Nephron (organoid): Measurements from ENCODE around the gene RIMBP2.

Experiments
- H3K27ac Mint-ChIP-seq, 3 experiments: 2 replicates each; pipeline ENCODE4 v1.8.0; 2020; ENCODE audit warnings: mixed read lengths in 3 of 3, mild to moderate bottlenecking in 2 of 3, moderate library complexity in 1 of 3
- H3K27me3 Mint-ChIP-seq: 2 replicates; pipeline ENCODE4 v1.8.0; 2021; ENCODE audit warnings: low read depth, mild to moderate bottlenecking, moderate library complexity, mixed read lengths
- H3K36me3 Mint-ChIP-seq: 2 replicates; pipeline ENCODE4 v1.8.0; 2020; ENCODE audit warnings: low read depth, mixed read lengths
- H3K4me1 Mint-ChIP-seq: 2 replicates; pipeline ENCODE4 v1.8.0; 2020; ENCODE audit warnings: mixed read lengths
- H3K4me3 Mint-ChIP-seq, 3 experiments: 2 replicates each; pipeline ENCODE4 v1.8.0; 2020; ENCODE audit warnings: mild to moderate bottlenecking in 3 of 3, mixed read lengths in 3 of 3, moderate library complexity in 2 of 3
- H3K9me3 Mint-ChIP-seq: 2 replicates; pipeline ENCODE4 v1.8.0; 2020; ENCODE audit warnings: mixed read lengths
- TF ChIP-seq, protein P1 (sequence below), 3 experiments: fragments of 200-600 bp; sonication (generic); IDR thresholded peaks; one replicate each; pipeline ENCODE4 v1.5.0; 2021; ENCODE audit warnings: antibody characterized with exemption in 3 of 3; ENCODE audit not compliant: unreplicated experiment in 3 of 3

The RIMBP2 gene

DNA sequence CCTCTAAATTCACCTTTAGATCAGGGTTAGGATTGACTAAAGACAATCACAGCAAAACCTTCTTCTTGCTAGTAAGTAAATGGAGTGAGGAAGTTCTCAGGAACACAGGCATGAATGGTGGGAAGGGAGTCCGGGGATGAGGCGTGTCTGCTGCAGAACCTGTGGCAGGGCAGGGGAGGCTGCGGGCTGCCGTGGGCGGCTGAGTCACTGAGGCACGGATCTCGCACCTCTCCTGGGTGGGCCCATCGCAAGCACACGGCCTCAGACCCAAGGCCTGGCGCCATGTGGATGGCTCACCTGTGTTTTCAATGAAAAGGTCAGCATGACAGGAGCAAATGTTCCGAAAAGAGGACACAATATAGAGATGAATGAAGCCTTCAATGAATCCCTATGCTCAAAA, 293.0 kb downstream of the RIMBP2 start:
- Mint-ChIP-seq H3K27me3 (peaks cover 9% of the 10 kb centered on the region), H3K9me3 (no peaks in the 10 kb centered on the region), H3K4me3 (no peak overlapping the region), H3K4me1 (peaks cover 3% of the 10 kb centered on the region), H3K36me3 (no peaks in the 10 kb centered on the region), H3K27ac (no peak overlapping the region)
- TF ChIP-seq, protein P1, sequence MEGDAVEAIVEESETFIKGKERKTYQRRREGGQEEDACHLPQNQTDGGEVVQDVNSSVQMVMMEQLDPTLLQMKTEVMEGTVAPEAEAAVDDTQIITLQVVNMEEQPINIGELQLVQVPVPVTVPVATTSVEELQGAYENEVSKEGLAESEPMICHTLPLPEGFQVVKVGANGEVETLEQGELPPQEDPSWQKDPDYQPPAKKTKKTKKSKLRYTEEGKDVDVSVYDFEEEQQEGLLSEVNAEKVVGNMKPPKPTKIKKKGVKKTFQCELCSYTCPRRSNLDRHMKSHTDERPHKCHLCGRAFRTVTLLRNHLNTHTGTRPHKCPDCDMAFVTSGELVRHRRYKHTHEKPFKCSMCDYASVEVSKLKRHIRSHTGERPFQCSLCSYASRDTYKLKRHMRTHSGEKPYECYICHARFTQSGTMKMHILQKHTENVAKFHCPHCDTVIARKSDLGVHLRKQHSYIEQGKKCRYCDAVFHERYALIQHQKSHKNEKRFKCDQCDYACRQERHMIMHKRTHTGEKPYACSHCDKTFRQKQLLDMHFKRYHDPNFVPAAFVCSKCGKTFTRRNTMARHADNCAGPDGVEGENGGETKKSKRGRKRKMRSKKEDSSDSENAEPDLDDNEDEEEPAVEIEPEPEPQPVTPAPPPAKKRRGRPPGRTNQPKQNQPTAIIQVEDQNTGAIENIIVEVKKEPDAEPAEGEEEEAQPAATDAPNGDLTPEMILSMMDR (IDR thresholded peaks at IDR 0.05; ENCODE audit: unreplicated experiment in 3 of 3), result no peak

DNA sequence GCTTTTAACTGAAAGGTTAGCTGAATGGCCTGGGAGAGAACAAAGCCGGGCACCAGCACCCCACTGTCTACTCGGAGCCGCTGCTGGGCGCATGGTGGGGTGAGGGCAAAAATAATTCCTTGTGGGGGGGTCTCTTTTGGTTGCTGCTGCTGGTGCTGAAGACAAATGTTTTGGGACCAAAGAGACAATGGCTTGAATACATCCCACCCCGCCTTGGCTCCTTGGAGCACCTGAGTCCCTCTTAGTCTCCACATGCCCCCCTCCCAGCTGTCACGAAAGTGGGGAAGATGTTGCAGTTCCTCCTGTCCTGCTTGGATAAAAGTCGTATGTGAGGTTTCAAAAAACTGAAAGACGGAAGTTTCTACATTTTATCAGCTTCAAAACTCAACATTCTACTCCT, 293.4 kb downstream of the RIMBP2 start:
- no peak overlapping the region for H3K4me3 Mint-ChIP-seq
- H3K36me3 Mint-ChIP-seq, result no peaks in the 10 kb centered on the region
- no peaks in the 10 kb centered on the region for H3K9me3 Mint-ChIP-seq
- no peak overlapping the region for H3K27ac Mint-ChIP-seq
- H3K4me1 Mint-ChIP-seq, result peaks cover 7% of the 10 kb centered on the region
- TF ChIP-seq, protein P1 (IDR thresholded peaks at IDR 0.05; ENCODE audit: unreplicated experiment in 3 of 3), result no peak
- H3K27me3 Mint-ChIP-seq, result peaks cover 9% of the 10 kb centered on the region

DNA sequence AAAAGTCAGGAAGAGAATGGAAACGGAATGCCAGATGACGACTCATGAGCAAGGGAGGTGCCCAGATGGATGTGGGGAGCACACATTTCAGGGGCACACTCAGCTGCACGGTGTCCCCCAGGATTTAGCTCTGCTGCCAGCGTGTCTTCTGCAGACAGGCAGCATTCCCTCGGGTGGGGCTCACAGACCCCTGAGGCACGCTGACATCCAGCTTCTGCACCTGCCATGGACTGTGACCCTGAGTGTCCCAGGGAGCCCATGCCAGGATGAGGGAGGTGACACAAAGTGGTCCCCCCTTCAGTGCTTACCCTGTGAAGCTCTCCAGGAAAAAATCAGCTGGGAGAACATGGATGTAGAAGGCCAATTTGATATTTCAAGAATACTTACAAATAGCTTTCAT, 294.2 kb downstream of the RIMBP2 start:
- Mint-ChIP-seq H3K27ac (no peak overlapping the region), H3K4me1 (peaks cover 9% of the 10 kb centered on the region), H3K4me3 (no peak overlapping the region), H3K27me3 (peaks cover 9% of the 10 kb centered on the region), H3K9me3 (no peaks in the 10 kb centered on the region), H3K36me3 (no peaks in the 10 kb centered on the region)
- TF ChIP-seq, protein P1 (IDR thresholded peaks at IDR 0.05; ENCODE audit: unreplicated experiment in 3 of 3), result no peak

DNA sequence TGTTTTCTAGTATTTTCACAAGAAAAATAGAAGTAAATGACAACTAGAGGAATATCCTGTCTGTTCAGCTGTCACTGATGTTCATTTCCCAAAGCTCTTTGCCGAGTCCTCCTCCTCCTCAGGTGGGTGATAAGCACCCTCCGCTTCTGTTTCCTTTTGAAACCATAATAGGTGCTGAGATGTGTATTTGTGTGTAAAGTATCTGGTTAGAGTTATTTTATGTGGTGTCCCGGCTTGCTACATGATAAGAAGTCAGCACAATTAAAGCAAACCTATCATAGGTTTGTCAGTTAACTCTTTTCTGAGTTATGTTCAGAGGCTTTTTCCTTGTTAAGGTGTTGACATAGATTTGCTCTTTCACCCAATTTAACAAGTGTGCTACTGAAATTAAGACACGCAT, 296.0 kb downstream of the RIMBP2 start:
- Mint-ChIP-seq H3K4me1 (peaks cover 9% of the 10 kb centered on the region), H3K36me3 (no peaks in the 10 kb centered on the region), H3K27ac (no peak overlapping the region), H3K9me3 (no peaks in the 10 kb centered on the region), H3K27me3 (peaks cover 9% of the 10 kb centered on the region), H3K4me3 (no peak overlapping the region)
- TF ChIP-seq, protein P1 (IDR thresholded peaks at IDR 0.05; ENCODE audit: unreplicated experiment in 3 of 3), result no peak

DNA sequence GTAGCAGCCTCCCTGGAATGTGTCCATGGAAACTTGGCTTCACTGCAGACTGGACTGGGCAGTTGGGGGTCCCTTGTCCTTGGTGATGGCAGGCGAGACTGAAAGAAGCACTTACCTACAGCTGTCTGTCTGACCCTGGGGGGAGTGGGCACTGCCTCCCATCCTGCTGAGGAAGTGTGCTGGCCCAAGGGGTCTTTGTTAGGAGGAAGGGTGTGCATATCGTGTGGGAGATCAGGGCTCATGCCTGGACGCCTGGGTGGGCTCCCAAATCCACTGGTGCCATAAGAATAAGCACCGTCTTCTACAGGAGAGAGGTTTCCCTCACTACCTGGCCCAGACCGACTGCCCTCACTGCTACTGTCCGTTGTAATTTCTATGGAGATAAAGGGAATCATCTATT, 297.0 kb downstream of the RIMBP2 start:
- Mint-ChIP-seq H3K9me3 (no peaks in the 10 kb centered on the region), H3K27me3 (peaks cover 9% of the 10 kb centered on the region), H3K36me3 (no peaks in the 10 kb centered on the region), H3K4me1 (peaks cover 9% of the 10 kb centered on the region), H3K27ac (no peak overlapping the region), H3K4me3 (no peak overlapping the region)
- TF ChIP-seq, protein P1 (IDR thresholded peaks at IDR 0.05; ENCODE audit: unreplicated experiment in 3 of 3), result no peak

DNA sequence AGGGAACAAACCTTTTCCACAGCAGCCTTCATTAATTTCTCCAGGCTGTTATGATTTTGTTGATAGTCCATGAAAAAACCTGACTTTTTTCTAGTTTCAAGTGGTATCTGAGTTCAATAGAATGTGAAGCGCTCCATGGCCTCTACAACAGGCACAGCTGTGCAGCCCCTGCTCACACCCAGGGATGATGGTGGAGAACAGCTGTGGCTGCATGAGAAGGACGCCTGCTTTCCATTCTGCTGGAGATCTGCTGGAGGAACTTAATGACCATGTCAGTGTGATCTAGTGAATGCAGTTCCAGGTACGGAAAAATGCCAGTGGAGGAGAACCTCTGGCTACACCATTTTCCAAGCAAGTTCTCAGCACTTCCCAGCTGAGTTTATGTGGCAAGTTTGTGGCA, 297.8 kb downstream of the RIMBP2 start:
- TF ChIP-seq, protein P1 (IDR thresholded peaks at IDR 0.05; ENCODE audit: unreplicated experiment in 3 of 3), result no peak
- Mint-ChIP-seq H3K36me3 (no peaks in the 10 kb centered on the region), H3K9me3 (no peaks in the 10 kb centered on the region), H3K4me1 (peaks cover 9% of the 10 kb centered on the region), H3K27ac (peak overlapping the region in 1 of 3 experiments; percentile 38), H3K27me3 (peaks cover 9% of the 10 kb centered on the region), H3K4me3 (no peak overlapping the region)
